ENCODE measurements around the gene MAOB.

MAOB gene

GRCh38 chrX:43808231-43808630 lies 74.0 kb downstream of the MAOB start:
- H3K27me3 ChIP-seq (ENCODE audit: low read length) = no peaks in the 10 kb centered on the region
- no peaks in the 10 kb centered on the region for H3K79me2 ChIP-seq (ENCODE audit: insufficient read depth, low read length)
- no peak overlapping the region for H3K27ac ChIP-seq (ENCODE audit: low read depth, low read length)
- no peaks in the 10 kb centered on the region for H3K36me3 ChIP-seq (ENCODE audit: low read length)
- no peaks in the 10 kb centered on the region for H4K20me1 ChIP-seq (ENCODE audit: low read depth, low read length)
- H3K9me3 ChIP-seq (ENCODE audit: insufficient read depth, low read length) = no peaks in the 10 kb centered on the region
- H3K4me3 ChIP-seq (ENCODE audit: insufficient read depth, low read length, poor library complexity, severe bottlenecking) = no peak overlapping the region
- no peak overlapping the region for H3K9ac ChIP-seq (ENCODE audit: low read length)
- no peak overlapping the region for H3K4me2 ChIP-seq (ENCODE audit: low read depth, low read length, poor library complexity, severe bottlenecking)
- H2AFZ ChIP-seq (ENCODE audit: low read depth, low read length, severe bottlenecking) = no peak overlapping the region
- no peaks in the 10 kb centered on the region for H3F3A ChIP-seq (ENCODE audit: insufficient read depth)
- TF ChIP-seq CTCF (IDR thresholded peaks at IDR 0.05; ENCODE audit: insufficient read depth, low read length, poor library complexity, severe bottlenecking) (no peak), EZH2phosphoT487 (conservative IDR thresholded peaks at IDR 0.05; ENCODE audit: low read length) (no peak)
- no peaks in the 10 kb centered on the region for H3K9me2 ChIP-seq (replicated peaks; ENCODE audit: insufficient read depth, low read length)

- H3K79me2 ChIP-seq (ENCODE audit: insufficient read depth, low read length) = no peaks in the 10 kb centered on the region
- no peaks in the 10 kb centered on the region for H3K27me3 ChIP-seq (ENCODE audit: low read length)
- no peak overlapping the region for H3K4me3 ChIP-seq (ENCODE audit: insufficient read depth, low read length, poor library complexity, severe bottlenecking)
- H3K4me2 ChIP-seq (ENCODE audit: low read depth, low read length, poor library complexity, severe bottlenecking) = no peak overlapping the region
- H3K36me3 ChIP-seq (ENCODE audit: low read length) = no peaks in the 10 kb centered on the region
- H3F3A ChIP-seq (ENCODE audit: insufficient read depth) = no peaks in the 10 kb centered on the region
- H3K9me3 ChIP-seq (ENCODE audit: insufficient read depth, low read length) = no peaks in the 10 kb centered on the region
- no peak overlapping the region for H3K27ac ChIP-seq (ENCODE audit: low read depth, low read length)
- no peak overlapping the region for H2AFZ ChIP-seq (ENCODE audit: low read depth, low read length, severe bottlenecking)
- H4K20me1 ChIP-seq (ENCODE audit: low read depth, low read length) = no peaks in the 10 kb centered on the region
- H3K9me2 ChIP-seq (replicated peaks; ENCODE audit: insufficient read depth, low read length) = no peaks in the 10 kb centered on the region
- no peak overlapping the region for H3K9ac ChIP-seq (ENCODE audit: low read length)
- TF ChIP-seq EZH2phosphoT487 (conservative IDR thresholded peaks at IDR 0.05; ENCODE audit: low read length) (no peak), CTCF (IDR thresholded peaks at IDR 0.05; ENCODE audit: insufficient read depth, low read length, poor library complexity, severe bottlenecking) (no peak)
Measured at GRCh38 chrX:43805579-43805978, 76.7 kb downstream of the MAOB start.

- H3K9ac ChIP-seq (ENCODE audit: low read length) = no peak overlapping the region
- no peak overlapping the region for H3K4me3 ChIP-seq (ENCODE audit: insufficient read depth, low read length, poor library complexity, severe bottlenecking)
- H3K79me2 ChIP-seq (ENCODE audit: insufficient read depth, low read length) = no peaks in the 10 kb centered on the region
- H3F3A ChIP-seq (ENCODE audit: insufficient read depth) = no peaks in the 10 kb centered on the region
- H3K9me3 ChIP-seq (ENCODE audit: insufficient read depth, low read length) = no peaks in the 10 kb centered on the region
- no peak overlapping the region for H3K27ac ChIP-seq (ENCODE audit: low read depth, low read length)
- H3K27me3 ChIP-seq (ENCODE audit: low read length) = no peaks in the 10 kb centered on the region
- TF ChIP-seq EZH2phosphoT487 (conservative IDR thresholded peaks at IDR 0.05; ENCODE audit: low read length) (no peak), CTCF (IDR thresholded peaks at IDR 0.05; ENCODE audit: insufficient read depth, low read length, poor library complexity, severe bottlenecking) (no peak)
- H2AFZ ChIP-seq (ENCODE audit: low read depth, low read length, severe bottlenecking) = no peak overlapping the region
- H3K4me2 ChIP-seq (ENCODE audit: low read depth, low read length, poor library complexity, severe bottlenecking) = no peak overlapping the region
- H3K36me3 ChIP-seq (ENCODE audit: low read length) = no peaks in the 10 kb centered on the region
- H4K20me1 ChIP-seq (ENCODE audit: low read depth, low read length) = no peaks in the 10 kb centered on the region
- no peaks in the 10 kb centered on the region for H3K9me2 ChIP-seq (replicated peaks; ENCODE audit: insufficient read depth, low read length)
Measured at GRCh38 chrX:43804021-43804420, 78.2 kb downstream of the MAOB start.

Data from SU-DHL-6 (cell line).